ENCODE results near the gene DNAJC7.

Gene DNAJC7

GRCh38 chr17:42016941-42017865 lies at the start of gene DNAJC7:
DNAJC7 (minus strand) TSS chr17:42017439; CDS start chr17:42017416, 23 bp downstream.
- peak; percentile 65 to 98 (median 86) for DNase-seq

- no peak for DNase-seq
Observed at GRCh38 chr17:42065201-42065600, 48.0 kb upstream of the DNAJC7 start.

GRCh38 chr17:42062681-42063080 lies 45.4 kb upstream of the DNAJC7 start:
- no peak for DNase-seq

GRCh38 chr17:42061646-42062487 lies 44.6 kb upstream of the DNAJC7 start:
- DNase-seq = no peak

- DNase-seq = no peak
Observed at GRCh38 chr17:42060231-42060630, 43.0 kb upstream of the DNAJC7 start.

- no peak for DNase-seq
Observed at GRCh38 chr17:42059815-42060214, 42.6 kb upstream of the DNAJC7 start.

- no peak for DNase-seq
Observed at GRCh38 chr17:42058063-42058462, 40.8 kb upstream of the DNAJC7 start.

GRCh38 chr17:42056635-42057034 lies 39.4 kb upstream of the DNAJC7 start:
- DNase-seq = no peak

- DNase-seq = no peak
Observed at GRCh38 chr17:42055496-42055895, 38.3 kb upstream of the DNAJC7 start.

GRCh38 chr17:42055027-42055426 lies 37.8 kb upstream of the DNAJC7 start:
- no peak for DNase-seq

- DNase-seq = no peak
Observed at GRCh38 chr17:42053731-42054500, 36.7 kb upstream of the DNAJC7 start.

GRCh38 chr17:42052346-42052877 lies 35.2 kb upstream of the DNAJC7 start:
- no peak for DNase-seq

- DNase-seq = no peak
Observed at GRCh38 chr17:42051645-42052044, 34.4 kb upstream of the DNAJC7 start.

GRCh38 chr17:42051013-42051400 lies 33.8 kb upstream of the DNAJC7 start:
- DNase-seq = no peak

- DNase-seq = peak in 9 of 14 donors; percentile 1 to 51 (median 24)
Observed at GRCh38 chr17:42050393-42051012, 33.3 kb upstream of the DNAJC7 start, which contains the start of gene C17orf113. C17orf113 (minus strand) TSS chr17:42050601; CDS start chr17:42043376, 7,225 bp downstream.

- DNase-seq = peak in 1 of 14 donors; percentile 12
Observed at GRCh38 chr17:42049834-42050392, 32.7 kb upstream of the DNAJC7 start.

- no peak for DNase-seq
Observed at GRCh38 chr17:42047343-42047742, 30.1 kb upstream of the DNAJC7 start.

- DNase-seq = no peak
Observed at GRCh38 chr17:42045719-42046118, 28.5 kb upstream of the DNAJC7 start.

GRCh38 chr17:42042598-42043319 lies 25.5 kb upstream of the DNAJC7 start:
- no peak for DNase-seq

GRCh38 chr17:42041619-42042018 lies 24.4 kb upstream of the DNAJC7 start:
- DNase-seq = no peak

- DNase-seq = no peak
Observed at GRCh38 chr17:42040818-42041217, 23.6 kb upstream of the DNAJC7 start.

Measured in C1 segment of cervical spinal cord (tissue), 14 donors.